ENCODE data around the gene SERPINA6. TPM values are rescaled to one million over a fixed set of nuclear protein-coding genes. Genes with fewer than 3 reads are reported as not detected.

The SERPINA6 gene
- polyA plus RNA-seq, 1 donor (not counting 4 experiments of a cell fraction or from before 2014, with no cell fraction given), result not detected

GRCh38 chr14:94343238-94344005 is 20.3 kb upstream of the SERPINA6 start:
- Histone ChIP-seq H3K9me1 (ENCODE audit: control insufficient read depth, extremely low read depth, insufficient read depth, low read length) (no peaks in the 10 kb centered on the region), H3K4me1 (ENCODE audit: control insufficient read depth, extremely low read depth, insufficient read depth, low read length) (peaks cover 29% of the 10 kb centered on the region), H3K27ac (ENCODE audit: control insufficient read depth, insufficient read depth, low read length) (no peak overlapping the region), H4K20me1 (ENCODE audit: control insufficient read depth, extremely low read depth, insufficient read depth, low read length) (no peaks in the 10 kb centered on the region), H3K27me3 (ENCODE audit: control insufficient read depth, extremely low read depth, insufficient read depth, low read length) (peaks cover 8% of the 10 kb centered on the region), H2AFZ (ENCODE audit: control insufficient read depth, low read length) (no peak overlapping the region), H3K4me2 (ENCODE audit: control insufficient read depth, extremely low read depth, insufficient read depth, low read depth, low read length) (no peak overlapping the region), H3K9ac (ENCODE audit: control insufficient read depth, extremely low read depth, insufficient read depth, low read length) (no peak overlapping the region), H3K36me3 (ENCODE audit: control insufficient read depth in 2 of 2, extremely low read depth in 1 of 2, insufficient read depth in 2 of 2, low read length in 2 of 2) (no peaks in the 10 kb centered on the region), H3K4me3 (ENCODE audit: control insufficient read depth in 2 of 3, extremely low read depth in 1 of 3, insufficient read depth in 2 of 3, low read depth in 1 of 3, low read length in 3 of 3) (no peak overlapping the region), H3K9me3 (ENCODE audit: control insufficient read depth, low read depth, low read length) (no peaks in the 10 kb centered on the region), H3K79me2 (ENCODE audit: control insufficient read depth, insufficient read depth, low read length) (no peaks in the 10 kb centered on the region)
- no peak for TF ChIP-seq EZH2 (IDR thresholded peaks at IDR 0.05; ENCODE audit: low read length)
- no peak for TF ChIP-seq CTCF (optimal IDR thresholded peaks at IDR 0.05 in 1 of 3, IDR thresholded peaks at IDR 0.05 in 1 of 3, conservative IDR thresholded peaks at IDR 0.05 in 1 of 3; ENCODE audit: extremely low read depth in 1 of 3, insufficient read depth in 2 of 3, low read length in 3 of 3)
- DNase-seq (ENCODE audit: low read depth, low spot score) (no peak), FAIRE-seq (no peak)
- dilution Hi-C loops (cut with MboI; ENCODE audit: extremely low pct_ligation_motif_present, low sequenced_read_pairs), result no loop called here

GRCh38 chr14:94342334-94342934 is 19.3 kb upstream of the SERPINA6 start:
- peak; percentile 96 for DNase-seq (ENCODE audit: low read depth, low spot score)
- no peaks in the 10 kb centered on the region for H4K20me1 ChIP-seq (ENCODE audit: control insufficient read depth, extremely low read depth, insufficient read depth, low read length)
- H3K9ac ChIP-seq (ENCODE audit: control insufficient read depth, extremely low read depth, insufficient read depth, low read length), result no peak overlapping the region
- peak; percentile 95 for FAIRE-seq
- no peaks in the 10 kb centered on the region for H3K79me2 ChIP-seq (ENCODE audit: control insufficient read depth, insufficient read depth, low read length)
- dilution Hi-C loops (cut with MboI; ENCODE audit: extremely low pct_ligation_motif_present, low sequenced_read_pairs), result no loop called here
- peaks cover 29% of the 10 kb centered on the region for H3K4me1 ChIP-seq (ENCODE audit: control insufficient read depth, extremely low read depth, insufficient read depth, low read length)
- peak overlapping the region; percentile 56 for H3K27ac ChIP-seq (ENCODE audit: control insufficient read depth, insufficient read depth, low read length)
- peaks cover 7% of the 10 kb centered on the region for H3K27me3 ChIP-seq (ENCODE audit: control insufficient read depth, extremely low read depth, insufficient read depth, low read length)
- H2AFZ ChIP-seq (ENCODE audit: control insufficient read depth, low read length), result no peak overlapping the region
- peak overlapping the region; percentile 51 for H3K4me2 ChIP-seq (ENCODE audit: control insufficient read depth, extremely low read depth, insufficient read depth, low read depth, low read length)
- H3K4me3 ChIP-seq (ENCODE audit: control insufficient read depth in 2 of 3, extremely low read depth in 1 of 3, insufficient read depth in 2 of 3, low read depth in 1 of 3, low read length in 3 of 3), result peak overlapping the region in 1 of 3 experiments; percentile 11
- no peaks in the 10 kb centered on the region for H3K36me3 ChIP-seq (ENCODE audit: control insufficient read depth in 2 of 2, extremely low read depth in 1 of 2, insufficient read depth in 2 of 2, low read length in 2 of 2)
- no peak for TF ChIP-seq EZH2 (IDR thresholded peaks at IDR 0.05; ENCODE audit: low read length)
- no peak for TF ChIP-seq CTCF (optimal IDR thresholded peaks at IDR 0.05 in 1 of 3, IDR thresholded peaks at IDR 0.05 in 1 of 3, conservative IDR thresholded peaks at IDR 0.05 in 1 of 3; ENCODE audit: extremely low read depth in 1 of 3, insufficient read depth in 2 of 3, low read length in 3 of 3)
- H3K9me1 ChIP-seq (ENCODE audit: control insufficient read depth, extremely low read depth, insufficient read depth, low read length), result no peaks in the 10 kb centered on the region
- H3K9me3 ChIP-seq (ENCODE audit: control insufficient read depth, low read depth, low read length), result no peaks in the 10 kb centered on the region
